Muscle of leg (tissue), 11 donors: Measurements from ENCODE around the gene LRTM2. TPM values are rescaled to one million over a fixed set of nuclear protein-coding genes. Genes with fewer than 3 reads are reported as not detected.
A peak's percentile ranks its signal among the peaks of the same experiment; 100 is the strongest.

Source experiments
- DNase-seq: peaks from one replicate; pipeline ENCODE4 v3.0.0; 2013
- H3K27ac ChIP-seq: one replicate; pipeline ENCODE4 v1.5.1; 2013; ENCODE audit warnings: mild to moderate bottlenecking, low read length, control low read depth
- H3K27me3 ChIP-seq: one replicate; pipeline ENCODE4 v1.6.1; 2013; ENCODE audit warnings: low read length; ENCODE audit not compliant: control insufficient read depth, insufficient read depth
- H3K36me3 ChIP-seq: one replicate; pipeline ENCODE4 v1.6.1; 2013; ENCODE audit warnings: low read length; ENCODE audit not compliant: control insufficient read depth, insufficient read depth
- H3K4me1 ChIP-seq: one replicate; pipeline ENCODE4 v1.6.1; 2013; ENCODE audit warnings: low read length; ENCODE audit not compliant: control insufficient read depth, insufficient read depth
- H3K4me3 ChIP-seq: one replicate; pipeline ENCODE4 v1.5.1; 2013; ENCODE audit warnings: low read length, control low read depth
- H3K9me3 ChIP-seq: replicated peaks from 2 replicates; pipeline ENCODE4 v1.6.1; 2013; ENCODE audit warnings: low read depth, low read length; ENCODE audit not compliant: control insufficient read depth
- WGBS: methylation state at CpG from one replicate; pipeline ENCODE4 v1.1.5; 2013; ENCODE audit warnings: missing lambda C conversion rate; ENCODE audit not compliant: insufficient coverage; 5-methylcytosine and 5-hydroxymethylcytosine counted together
- polyA plus RNA-seq, 8 donors: library from polyadenylated mRNA; unstranded; fragments of 120-200 nt; gene quantifications; one replicate each; pipeline versions ENCODE4 v1.2.1 to v1.2.3, GENCODE V29; 2013; ENCODE audit warnings: inconsistent platforms in 1 of 8, low replicate concordance in 1 of 8; ENCODE audit not compliant: insufficient read length in 8 of 8, insufficient read depth in 1 of 8
- total RNA-seq: library from RNA; stranded (reverse); fragments of 120-200 nt; gene quantifications from one replicate; pipeline ENCODE4 v1.2.4, GENCODE V29; 2013

LRTM2 gene
- total and polyA plus RNA-seq, 9 donors, result 0.09 to 0.58 (median 0.21) TPM

- no peaks in the 10 kb centered on the region for H3K27me3 ChIP-seq
- no peak for DNase-seq
- 87% methylated on average over 22 of the region's 22 CpGs for WGBS
- H3K4me3 ChIP-seq, result no peak overlapping the region
- H3K4me1 ChIP-seq, result peaks cover 38% of the 10 kb centered on the region
- H3K27ac ChIP-seq, result no peak overlapping the region
- H3K36me3 ChIP-seq, result no peaks in the 10 kb centered on the region
- no peaks in the 10 kb centered on the region for H3K9me3 ChIP-seq
These were observed 22.2 kb upstream of the LRTM2 start for GRCh38 chr12:1797991-1798640.

- no peak for DNase-seq
- no peaks in the 10 kb centered on the region for H3K9me3 ChIP-seq
- WGBS, result 85% methylated on average over 6 of the region's 6 CpGs
- no peaks in the 10 kb centered on the region for H3K36me3 ChIP-seq
- peaks cover 36% of the 10 kb centered on the region for H3K4me1 ChIP-seq
- H3K4me3 ChIP-seq, result no peak overlapping the region
- no peaks in the 10 kb centered on the region for H3K27me3 ChIP-seq
- no peak overlapping the region for H3K27ac ChIP-seq
These were observed 21.7 kb upstream of the LRTM2 start for GRCh38 chr12:1798641-1799020.

- H3K36me3 ChIP-seq, result no peaks in the 10 kb centered on the region
- H3K4me3 ChIP-seq, result no peak overlapping the region
- no peak for DNase-seq
- WGBS, result 85% methylated on average over 15 of the region's 21 CpGs
- H3K9me3 ChIP-seq, result no peaks in the 10 kb centered on the region
- no peak overlapping the region for H3K27ac ChIP-seq
- peaks cover 31% of the 10 kb centered on the region for H3K4me1 ChIP-seq
- no peaks in the 10 kb centered on the region for H3K27me3 ChIP-seq
These were observed 21.1 kb upstream of the LRTM2 start for GRCh38 chr12:1799051-1799881.

DNA sequence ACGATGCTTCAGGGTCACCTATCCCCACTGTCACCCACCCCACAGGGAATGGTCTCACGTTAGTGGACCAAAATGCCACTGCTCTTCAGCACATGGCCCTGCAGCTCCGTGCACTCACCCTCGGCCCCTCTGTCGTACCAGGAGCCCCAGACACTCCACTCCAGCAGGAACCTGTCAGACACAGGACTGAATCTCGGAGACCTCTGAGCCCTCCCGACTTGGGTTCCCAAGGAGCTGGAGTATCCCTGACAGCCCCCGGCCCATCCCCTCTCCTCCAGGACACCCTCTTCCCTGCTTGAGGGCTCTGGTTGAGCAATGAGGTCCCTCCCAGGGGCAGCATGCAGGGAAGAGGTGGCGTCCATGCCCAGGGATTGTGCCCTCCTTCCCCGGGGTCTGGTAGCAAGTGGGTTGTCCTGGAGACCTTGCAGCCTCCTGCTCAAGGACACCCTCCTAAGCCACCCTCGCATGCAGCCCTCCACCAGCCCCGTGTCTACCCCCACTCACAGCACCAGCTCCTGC is 20.4 kb upstream of the LRTM2 start:
- DNase-seq, result no peak
- WGBS, result 72% methylated on average over 10 of the region's 12 CpGs
- Histone ChIP-seq H3K9me3 (no peaks in the 10 kb centered on the region), H3K4me1 (peaks cover 31% of the 10 kb centered on the region), H3K27me3 (no peaks in the 10 kb centered on the region), H3K27ac (no peak overlapping the region), H3K4me3 (no peak overlapping the region), H3K36me3 (no peaks in the 10 kb centered on the region)

DNA sequence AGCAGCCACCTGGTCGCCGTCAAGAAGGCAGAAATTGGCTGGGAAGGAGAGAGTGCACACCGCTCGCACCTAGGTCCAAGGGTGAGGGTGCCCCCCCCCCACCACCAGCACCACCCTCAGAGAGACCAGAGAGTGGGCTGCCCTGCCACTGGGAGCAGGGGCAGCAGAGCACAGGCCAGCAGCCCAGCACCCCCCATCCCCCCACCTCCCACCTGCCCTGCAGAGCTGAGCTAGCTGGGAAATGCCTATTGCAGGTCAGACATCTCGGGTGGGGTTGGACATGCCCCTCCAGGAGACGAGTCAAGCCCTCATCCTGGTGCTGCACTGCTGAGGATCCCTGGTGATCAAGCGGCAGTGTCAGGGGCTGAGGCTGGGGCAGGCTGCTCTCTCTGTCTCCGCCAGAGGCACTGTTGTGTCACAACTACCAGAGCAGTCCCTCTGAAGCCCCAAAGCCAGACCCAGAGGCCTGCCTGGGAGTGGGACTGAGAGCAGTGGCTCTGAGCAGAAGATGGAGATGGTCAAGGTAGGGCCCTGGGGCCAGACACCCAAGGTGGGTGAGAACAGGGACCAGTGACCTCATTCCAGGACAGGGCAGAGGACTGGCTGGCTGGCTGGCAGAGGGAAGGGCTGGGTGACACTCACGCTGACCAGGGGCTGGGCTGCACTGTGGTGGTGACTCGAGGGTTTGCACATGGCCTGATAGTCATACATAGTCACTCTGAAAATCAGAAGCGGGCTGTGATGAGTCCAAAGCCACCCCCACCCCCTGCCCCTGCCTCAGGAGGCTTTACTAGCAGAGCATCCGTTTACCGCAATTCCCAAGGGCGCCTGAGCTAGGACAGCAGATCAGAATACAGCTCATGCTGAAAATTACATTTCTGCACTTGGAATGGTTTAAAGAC is 19.7 kb upstream of the LRTM2 start:
- no peaks in the 10 kb centered on the region for H3K27me3 ChIP-seq
- no peak overlapping the region for H3K27ac ChIP-seq
- WGBS, result 44% methylated on average over 6 of the region's 14 CpGs
- no peaks in the 10 kb centered on the region for H3K36me3 ChIP-seq
- H3K9me3 ChIP-seq, result no peaks in the 10 kb centered on the region
- DNase-seq, result no peak
- peaks cover 27% of the 10 kb centered on the region for H3K4me1 ChIP-seq
- no peak overlapping the region for H3K4me3 ChIP-seq

DNA sequence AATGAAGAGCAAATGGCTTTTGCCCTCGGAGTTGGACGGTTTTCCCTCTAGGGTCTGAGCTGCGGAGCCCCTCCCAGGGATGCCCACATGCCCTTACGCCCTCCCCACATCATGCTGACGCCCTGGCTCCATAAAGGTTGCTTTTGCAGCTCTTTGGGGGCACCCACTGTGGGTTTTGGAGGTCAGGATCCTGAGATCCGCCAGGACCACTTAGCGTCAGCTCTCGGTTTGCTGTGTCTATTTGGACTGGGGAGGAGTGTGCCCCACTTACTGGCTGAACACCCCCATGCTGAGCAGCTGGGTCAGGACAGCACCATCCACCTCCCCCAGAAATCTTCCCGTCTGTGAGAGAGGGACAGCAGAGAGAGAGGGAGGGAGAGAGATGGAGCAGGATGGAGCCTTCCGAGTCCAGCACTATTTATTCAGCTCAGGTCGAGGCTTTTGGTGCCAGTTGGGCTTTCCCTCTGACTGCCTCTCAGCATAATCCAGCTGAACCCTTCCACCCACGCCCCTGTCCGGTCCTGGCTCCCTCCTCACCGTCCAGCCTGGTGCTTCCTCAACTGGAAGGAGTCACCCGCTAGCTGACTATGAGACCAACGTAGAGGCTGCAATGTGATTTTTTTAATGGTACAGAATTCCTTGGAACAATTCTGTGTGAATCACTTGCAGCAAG is 18.9 kb upstream of the LRTM2 start:
- no peak for DNase-seq
- Histone ChIP-seq H3K9me3 (no peaks in the 10 kb centered on the region), H3K27ac (no peak overlapping the region), H3K4me3 (no peak overlapping the region), H3K4me1 (peaks cover 28% of the 10 kb centered on the region), H3K27me3 (no peaks in the 10 kb centered on the region), H3K36me3 (no peaks in the 10 kb centered on the region)
- 36% methylated on average over 2 of the region's 16 CpGs for WGBS

DNA sequence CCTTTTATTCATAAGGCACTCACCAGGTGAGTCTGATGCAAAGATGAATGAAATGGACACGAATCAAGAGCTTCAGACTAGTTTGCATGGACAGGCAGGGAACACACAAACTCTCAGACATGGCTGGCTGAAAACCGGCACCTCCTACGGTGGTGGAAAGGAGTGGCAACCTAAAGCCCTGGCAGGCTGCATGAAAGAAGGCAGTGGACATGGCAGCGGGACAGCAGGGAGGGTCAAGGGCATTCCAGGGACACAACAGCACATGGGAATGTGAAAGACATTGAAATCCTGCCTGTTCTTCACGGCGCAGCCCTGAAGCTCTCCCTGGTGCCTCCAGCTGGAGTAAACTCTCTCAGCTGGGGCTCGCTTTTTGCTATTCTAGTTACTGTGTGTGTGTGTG is 16.6 kb upstream of the LRTM2 start:
- H3K4me3 ChIP-seq, result no peak overlapping the region
- 71% methylated on average over 4 of the region's 7 CpGs for WGBS
- no peak overlapping the region for H3K27ac ChIP-seq
- DNase-seq, result no peak
- no peaks in the 10 kb centered on the region for H3K9me3 ChIP-seq
- H3K27me3 ChIP-seq, result no peaks in the 10 kb centered on the region
- H3K36me3 ChIP-seq, result no peaks in the 10 kb centered on the region
- peaks cover 19% of the 10 kb centered on the region for H3K4me1 ChIP-seq

GRCh38 chr12:1804545-1805332 is 15.6 kb upstream of the LRTM2 start:
- no peak overlapping the region for H3K4me3 ChIP-seq
- H3K9me3 ChIP-seq, result no peaks in the 10 kb centered on the region
- H3K36me3 ChIP-seq, result no peaks in the 10 kb centered on the region
- H3K4me1 ChIP-seq, result peaks cover 19% of the 10 kb centered on the region
- no peaks in the 10 kb centered on the region for H3K27me3 ChIP-seq
- 63% methylated on average over 19 of the region's 25 CpGs for WGBS
- no peak overlapping the region for H3K27ac ChIP-seq
- DNase-seq, result peak; percentile 97

DNA sequence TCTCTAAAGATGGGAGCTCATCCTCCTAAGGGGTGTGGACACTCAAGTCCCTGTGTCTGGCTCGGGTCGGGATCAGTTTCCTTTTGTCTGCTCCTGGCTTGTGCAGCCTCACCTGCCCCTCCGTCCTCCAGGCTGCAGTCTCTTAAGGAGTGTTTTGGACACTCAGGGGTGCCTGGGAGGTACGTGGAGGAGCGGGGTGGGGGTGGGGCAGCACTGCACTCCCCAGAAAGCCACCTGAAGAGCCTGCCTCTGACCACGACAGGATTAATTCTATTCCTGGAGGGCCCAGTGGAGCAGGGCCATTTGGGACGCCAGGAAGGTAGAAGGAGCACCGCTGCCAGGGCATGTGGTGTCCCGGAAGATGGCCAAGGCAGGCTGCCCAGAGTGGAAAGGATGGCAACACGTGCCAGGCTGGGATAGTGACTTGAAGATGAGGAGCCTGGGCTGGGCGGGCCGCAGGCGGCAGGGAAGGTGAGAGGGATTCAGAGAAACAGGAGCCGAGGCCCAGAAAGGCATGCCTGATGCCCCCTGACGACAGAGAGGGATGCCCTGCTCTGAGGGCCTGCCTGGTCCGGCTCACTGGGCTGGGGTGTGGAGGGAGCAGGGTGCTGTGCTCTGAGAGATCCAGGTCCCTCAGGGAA is 14.8 kb upstream of the LRTM2 start:
- 82% methylated on average over 14 of the region's 16 CpGs for WGBS
- H3K27me3 ChIP-seq, result no peaks in the 10 kb centered on the region
- no peak for DNase-seq
- no peaks in the 10 kb centered on the region for H3K9me3 ChIP-seq
- H3K4me3 ChIP-seq, result no peak overlapping the region
- H3K4me1 ChIP-seq, result peaks cover 19% of the 10 kb centered on the region
- H3K27ac ChIP-seq, result peak overlapping the region; percentile 13
- H3K36me3 ChIP-seq, result no peaks in the 10 kb centered on the region
